AG20443 (cell line): ENCODE data around the gene CCBE1.

Source experiments
- DNase-seq: peaks from one replicate; pipeline ENCODE4 v3.0.0; 2012; ENCODE audit warnings: low spot score, mixed read lengths

The CCBE1 gene

GRCh38 chr18:59492756-59493421 is 204.3 kb downstream of the CCBE1 start:
- no peak for DNase-seq

GRCh38 chr18:59488899-59489298 is 208.3 kb downstream of the CCBE1 start:
- no peak for DNase-seq

- DNase-seq: no peak
These were observed 211.8 kb downstream of the CCBE1 start for GRCh38 chr18:59485382-59485781.

GRCh38 chr18:59484561-59485328 is 212.5 kb downstream of the CCBE1 start:
- peak; percentile 42 for DNase-seq

- no peak for DNase-seq
These were observed 213.1 kb downstream of the CCBE1 start for GRCh38 chr18:59484131-59484530.

- DNase-seq: no peak
These were observed 215.8 kb downstream of the CCBE1 start for GRCh38 chr18:59481436-59481835.

- DNase-seq: no peak
These were observed 217.4 kb downstream of the CCBE1 start for GRCh38 chr18:59479776-59480175.

- no peak for DNase-seq
These were observed 218.6 kb downstream of the CCBE1 start for GRCh38 chr18:59478591-59478990.

GRCh38 chr18:59477849-59478248 is 219.4 kb downstream of the CCBE1 start:
- DNase-seq: no peak

GRCh38 chr18:59470561-59471121 is 226.6 kb downstream of the CCBE1 start:
- no peak for DNase-seq

GRCh38 chr18:59469463-59470180 is 227.6 kb downstream of the CCBE1 start:
- DNase-seq: no peak

- DNase-seq: no peak
These were observed 228.4 kb downstream of the CCBE1 start for GRCh38 chr18:59468821-59469220.

GRCh38 chr18:59467497-59467896 is 229.7 kb downstream of the CCBE1 start:
- DNase-seq: no peak

GRCh38 chr18:59466980-59467379 is 230.2 kb downstream of the CCBE1 start:
- no peak for DNase-seq

GRCh38 chr18:59464486-59464885 is 232.7 kb downstream of the CCBE1 start:
- no peak for DNase-seq

GRCh38 chr18:59461171-59461570 is 236.1 kb downstream of the CCBE1 start:
- DNase-seq: no peak

- no peak for DNase-seq
These were observed 237.2 kb downstream of the CCBE1 start for GRCh38 chr18:59460072-59460420.

GRCh38 chr18:59459369-59460071 is 237.7 kb downstream of the CCBE1 start:
- DNase-seq: peak; percentile 68

GRCh38 chr18:59458575-59458974 is 238.6 kb downstream of the CCBE1 start:
- DNase-seq: no peak

GRCh38 chr18:59456657-59457056 is 240.6 kb downstream of the CCBE1 start:
- DNase-seq: no peak

GRCh38 chr18:59455728-59456276 is 241.4 kb downstream of the CCBE1 start:
- no peak for DNase-seq
